KMS-11 (cell line): ENCODE measurements around the gene NCAM1.

Experiments
- H2AFZ ChIP-seq: fragments of 200-600 bp; sonication (generic); 2 replicates; pipeline ENCODE4 v1.6.1; 2016; ENCODE audit warnings: antibody characterized with exemption, mixed run types, low read depth
- H3K27ac ChIP-seq: fragments of 200-600 bp; sonication (generic); 2 replicates; pipeline ENCODE4 v1.6.1; 2016; ENCODE audit warnings: mild to moderate bottlenecking, mixed run types
- H3K27me3 ChIP-seq: fragments of 200-600 bp; sonication (generic); 2 replicates; pipeline ENCODE4 v1.6.1; 2017; ENCODE audit warnings: mild to moderate bottlenecking, low read depth, mixed run types, moderate library complexity; ENCODE audit not compliant: insufficient read depth
- H3K36me3 ChIP-seq: fragments of 200-600 bp; sonication (generic); 2 replicates; pipeline ENCODE4 v1.6.1; 2017; ENCODE audit warnings: mild to moderate bottlenecking, mixed run types; ENCODE audit not compliant: insufficient read depth
- H3K4me1 ChIP-seq: fragments of 200-600 bp; sonication (generic); 2 replicates; pipeline ENCODE4 v1.6.1; 2016; ENCODE audit warnings: mild to moderate bottlenecking, low read depth, mixed run types; ENCODE audit not compliant: poor library complexity, severe bottlenecking
- H3K4me2 ChIP-seq: fragments of 200-600 bp; sonication (generic); 2 replicates; pipeline ENCODE4 v1.7.0; 2016; ENCODE audit warnings: mild to moderate bottlenecking, mixed run types
- H3K4me3 ChIP-seq: fragments of 200-600 bp; sonication (generic); IDR thresholded peaks from 2 replicates; pipeline ENCODE4 v1.6.1; 2017; ENCODE audit warnings: low read depth, low read length, mixed read lengths; ENCODE audit not compliant: insufficient read depth
- H3K79me2 ChIP-seq: fragments of 200-600 bp; sonication (generic); 2 replicates; pipeline ENCODE4 v1.6.1; 2016; ENCODE audit warnings: low read depth, mixed run types; ENCODE audit not compliant: insufficient read depth
- H3K9ac ChIP-seq: fragments of 200-600 bp; sonication (generic); 2 replicates; pipeline ENCODE4 v1.6.1; 2016; ENCODE audit warnings: mild to moderate bottlenecking, mixed run types
- H4K20me1 ChIP-seq: fragments of 200-600 bp; sonication (generic); 2 replicates; pipeline ENCODE4 v1.6.1; 2016; ENCODE audit warnings: mild to moderate bottlenecking, mixed run types; ENCODE audit not compliant: insufficient read depth
- CTCF ChIP-seq: fragments of 200-600 bp; sonication (generic); conservative IDR thresholded peaks from 2 replicates; pipeline ENCODE4 v1.6.1; 2017; ENCODE audit warnings: low read depth, mild to moderate bottlenecking, antibody characterized with exemption, low read length, moderate library complexity, mixed read lengths

Gene NCAM1

DNA sequence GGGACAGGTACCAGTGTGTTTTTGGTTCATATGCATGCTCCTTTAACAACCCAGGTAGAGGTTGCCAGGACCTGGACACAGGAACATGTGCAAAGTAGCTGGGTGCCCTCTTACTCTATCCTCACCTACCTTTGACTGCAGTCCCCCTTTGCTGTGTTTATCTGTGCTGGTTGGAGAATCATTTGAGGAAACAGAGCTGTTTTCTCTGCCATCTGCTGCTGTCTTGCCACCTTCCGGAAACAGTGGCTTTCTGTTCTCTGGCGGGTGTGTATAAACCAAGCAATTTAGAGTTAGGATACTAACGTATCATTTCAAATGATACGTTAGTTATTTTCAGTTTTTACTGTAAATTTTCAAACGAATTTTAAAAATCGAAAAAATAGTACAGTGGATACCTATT, 181.3 kb downstream of the NCAM1 start:
- Histone ChIP-seq H3K36me3 (no peaks in the 10 kb centered on the region), H3K27me3 (no peaks in the 10 kb centered on the region), H3K4me1 (no peaks in the 10 kb centered on the region), H3K4me2 (no peak overlapping the region), H3K4me3 (no peak overlapping the region), H4K20me1 (no peaks in the 10 kb centered on the region), H3K27ac (no peak overlapping the region), H3K9ac (no peak overlapping the region), H2AFZ (no peak overlapping the region), H3K79me2 (no peaks in the 10 kb centered on the region)
- TF ChIP-seq CTCF = no peak

DNA sequence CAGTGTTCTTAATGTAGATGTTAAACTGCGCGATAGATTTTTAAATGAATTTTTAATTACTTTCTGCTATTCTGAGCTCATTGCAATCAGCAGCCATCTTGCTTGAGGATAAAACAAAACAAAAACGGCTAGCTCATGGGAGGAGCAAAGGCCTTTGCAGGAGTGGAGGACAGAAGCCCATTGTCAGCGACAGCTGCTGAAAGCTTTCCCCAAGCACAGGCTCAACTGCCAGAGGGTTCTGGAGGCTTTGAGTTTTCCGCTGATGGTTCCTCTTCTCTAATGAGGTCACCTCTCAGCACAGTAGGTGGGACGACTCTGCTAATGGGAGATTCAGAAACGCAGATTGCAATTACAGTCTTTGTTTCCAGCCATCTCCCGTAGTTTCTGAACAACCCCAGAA, 186.0 kb downstream of the NCAM1 start:
- Histone ChIP-seq H3K27me3 (no peaks in the 10 kb centered on the region), H2AFZ (no peak overlapping the region), H3K36me3 (no peaks in the 10 kb centered on the region), H3K9ac (no peak overlapping the region), H3K4me3 (no peak overlapping the region), H3K27ac (no peak overlapping the region), H4K20me1 (no peaks in the 10 kb centered on the region), H3K4me2 (no peak overlapping the region), H3K79me2 (no peaks in the 10 kb centered on the region), H3K4me1 (no peaks in the 10 kb centered on the region)
- no peak for TF ChIP-seq CTCF

DNA sequence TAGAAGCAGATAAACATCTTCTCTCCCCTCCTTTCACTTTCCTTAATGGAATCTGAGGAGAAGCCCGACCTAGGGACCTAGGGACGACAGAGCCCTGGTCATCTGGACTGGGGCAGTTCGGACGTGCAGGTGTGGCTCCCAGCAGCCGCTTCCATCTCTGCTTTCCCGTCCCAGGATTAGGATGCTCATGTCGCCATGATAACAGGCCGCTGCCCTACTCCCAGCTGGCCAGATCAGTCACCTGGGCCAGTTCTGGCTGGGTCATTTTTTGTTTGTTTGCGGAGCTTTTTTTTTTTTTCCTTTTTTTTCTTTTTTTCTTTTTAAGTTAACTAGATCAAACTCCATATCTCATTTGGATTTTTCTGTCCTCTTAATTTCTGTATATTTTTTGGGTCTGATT, 186.9 kb downstream of the NCAM1 start:
- H3K4me1 ChIP-seq = no peaks in the 10 kb centered on the region
- H3K4me3 ChIP-seq = no peak overlapping the region
- no peak for TF ChIP-seq CTCF

GRCh38 chr11:113148652-113149051, 187.4 kb downstream of the NCAM1 start:
- Histone ChIP-seq H3K4me2 (no peak overlapping the region), H4K20me1 (no peaks in the 10 kb centered on the region), H3K9ac (no peak overlapping the region), H3K36me3 (no peaks in the 10 kb centered on the region), H3K79me2 (no peaks in the 10 kb centered on the region), H2AFZ (no peak overlapping the region), H3K4me3 (no peak overlapping the region), H3K27me3 (no peaks in the 10 kb centered on the region), H3K27ac (no peak overlapping the region), H3K4me1 (no peaks in the 10 kb centered on the region)
- TF ChIP-seq CTCF = no peak

More for the DNA sequence above, 186.9 kb downstream of the NCAM1 start:
- Histone ChIP-seq H2AFZ (no peak overlapping the region), H3K4me2 (no peak overlapping the region), H3K36me3 (no peaks in the 10 kb centered on the region), H3K27me3 (no peaks in the 10 kb centered on the region), H3K79me2 (no peaks in the 10 kb centered on the region), H4K20me1 (no peaks in the 10 kb centered on the region), H3K9ac (no peak overlapping the region), H3K27ac (no peak overlapping the region)

- H3K36me3 ChIP-seq = no peaks in the 10 kb centered on the region
- H3K4me1 ChIP-seq = no peaks in the 10 kb centered on the region
- no peak overlapping the region for H3K4me3 ChIP-seq
- H3K4me2 ChIP-seq = no peak overlapping the region
- H3K27ac ChIP-seq = no peak overlapping the region
- H3K27me3 ChIP-seq = no peaks in the 10 kb centered on the region
- no peak for TF ChIP-seq CTCF
- H3K9ac ChIP-seq = no peak overlapping the region
- no peak overlapping the region for H2AFZ ChIP-seq
- H3K79me2 ChIP-seq = no peaks in the 10 kb centered on the region
- H4K20me1 ChIP-seq = no peaks in the 10 kb centered on the region
These were observed 190.3 kb downstream of the NCAM1 start for GRCh38 chr11:113151521-113151920.
